GM23338 (cell line): ENCODE data around the gene ZXDA.

Experiments used
- EZH2 ChIP-seq: fragments of 200-600 bp; sonication (generic); IDR thresholded peaks from one replicate; pipeline ENCODE4 v1.8.0; 2017; ENCODE audit warnings: antibody characterized with exemption, mild to moderate bottlenecking, low read depth; ENCODE audit not compliant: unreplicated experiment
- EZH2phosphoT487 ChIP-seq: fragments of 200-600 bp; sonication (generic); IDR thresholded peaks from one replicate; pipeline ENCODE4 v1.8.1; 2018; ENCODE audit warnings: antibody characterized with exemption; ENCODE audit not compliant: unreplicated experiment
- JUNB ChIP-seq: IDR thresholded peaks from one replicate; pipeline ENCODE4 v1.6.1; 2016; ENCODE audit warnings: antibody characterized with exemption; ENCODE audit not compliant: unreplicated experiment
- POLR2AphosphoS5 ChIP-seq: IDR thresholded peaks from 2 replicates; pipeline ENCODE4 v1.6.1; 2016; ENCODE audit warnings: antibody characterized with exemption, low read depth
- TF ChIP-seq, protein P1 (sequence below), 2 experiments: fragments of 200-600 bp in 1 of 2; sonication (generic) in 1 of 2; conservative IDR thresholded peaks; 2 replicates each; pipeline versions ENCODE4 v1.5.1 to v1.6.1; 2016 to 2017; ENCODE audit warnings: antibody characterized with exemption in 2 of 2, low read depth in 2 of 2, mild to moderate bottlenecking in 2 of 2, moderate library complexity in 1 of 2

DNA sequence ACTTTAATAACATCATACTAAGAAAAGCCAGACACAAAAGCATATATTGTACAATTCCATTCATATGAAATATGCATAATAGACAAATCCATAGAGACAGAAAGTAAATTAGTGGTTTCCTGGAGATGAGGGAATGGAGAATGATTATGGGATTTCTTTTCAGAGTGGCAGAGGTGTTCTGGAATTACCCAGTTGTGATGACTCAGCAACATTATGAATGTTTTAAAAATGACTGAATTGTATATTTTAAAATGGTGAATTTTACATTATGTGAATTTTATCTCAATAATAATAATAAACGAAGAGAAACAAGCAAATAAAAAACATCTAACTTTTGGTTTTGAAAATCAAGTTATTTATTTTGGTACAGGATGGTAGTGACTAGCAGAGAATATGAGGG is 11.2 kb downstream of the ZXDA start:
- TF ChIP-seq, protein P1, sequence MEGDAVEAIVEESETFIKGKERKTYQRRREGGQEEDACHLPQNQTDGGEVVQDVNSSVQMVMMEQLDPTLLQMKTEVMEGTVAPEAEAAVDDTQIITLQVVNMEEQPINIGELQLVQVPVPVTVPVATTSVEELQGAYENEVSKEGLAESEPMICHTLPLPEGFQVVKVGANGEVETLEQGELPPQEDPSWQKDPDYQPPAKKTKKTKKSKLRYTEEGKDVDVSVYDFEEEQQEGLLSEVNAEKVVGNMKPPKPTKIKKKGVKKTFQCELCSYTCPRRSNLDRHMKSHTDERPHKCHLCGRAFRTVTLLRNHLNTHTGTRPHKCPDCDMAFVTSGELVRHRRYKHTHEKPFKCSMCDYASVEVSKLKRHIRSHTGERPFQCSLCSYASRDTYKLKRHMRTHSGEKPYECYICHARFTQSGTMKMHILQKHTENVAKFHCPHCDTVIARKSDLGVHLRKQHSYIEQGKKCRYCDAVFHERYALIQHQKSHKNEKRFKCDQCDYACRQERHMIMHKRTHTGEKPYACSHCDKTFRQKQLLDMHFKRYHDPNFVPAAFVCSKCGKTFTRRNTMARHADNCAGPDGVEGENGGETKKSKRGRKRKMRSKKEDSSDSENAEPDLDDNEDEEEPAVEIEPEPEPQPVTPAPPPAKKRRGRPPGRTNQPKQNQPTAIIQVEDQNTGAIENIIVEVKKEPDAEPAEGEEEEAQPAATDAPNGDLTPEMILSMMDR (conservative IDR thresholded peaks at IDR 0.05; ENCODE audit: low read depth in 2 of 2) = no peak
- TF ChIP-seq EZH2 = no peak
- no peak for TF ChIP-seq EZH2phosphoT487
- no peak for TF ChIP-seq POLR2AphosphoS5
- no peak for TF ChIP-seq JUNB
